Left renal pelvis (tissue), 4 donors: Measurements from ENCODE around the gene TCP11. TPM values are rescaled to one million over a fixed set of nuclear protein-coding genes. Genes with fewer than 3 reads are reported as not detected.

ENCODE experiments used
- DNase-seq, 4 donors: peaks; one replicate each; pipeline ENCODE4 v3.0.0-alpha.2; 2013; ENCODE audit warnings: low read depth in 4 of 4, low spot score in 3 of 4
- polyA plus RNA-seq, 4 donors: library from polyadenylated mRNA; unstranded; fragments of 120-200 nt; gene quantifications; one replicate each; pipeline ENCODE4 v1.2.1, GENCODE V29; 2013; ENCODE audit not compliant: insufficient read length in 4 of 4

Gene TCP11
- polyA plus RNA-seq, 4 donors: 1.2 to 2.8 (median 1.5) TPM

GRCh38 chr6:35068644-35069043, 72.5 kb downstream of the TCP11 start:
- DNase-seq: no peak

- DNase-seq: no peak
These were observed 72.9 kb downstream of the TCP11 start for GRCh38 chr6:35068206-35068605.

Other genes starting within 250 kb of the TCP11 start
- 10 to 100 TPM; 41.9 to 59.0 (median 49.4) TPM for gene SCUBE3, start 72.6 kb upstream of the TCP11 start, polyA plus RNA-seq
- gene ZNF76, start 118.4 kb upstream of the TCP11 start, polyA plus RNA-seq: 10 to 100 TPM; 33.8 to 62.7 (median 43.4) TPM
- gene DEF6, start 156.5 kb upstream of the TCP11 start, polyA plus RNA-seq: 1 to 10 TPM; 3.3 to 7.6 (median 5.5) TPM
- gene PPARD, start 201.2 kb upstream of the TCP11 start, polyA plus RNA-seq: 10 to 100 TPM; 21.0 to 26.4 (median 23.3) TPM